Measurements from ENCODE around the gene TNFRSF1B. TPM values are rescaled to one million over a fixed set of nuclear protein-coding genes. Genes with fewer than 3 reads are reported as not detected.

Gene TNFRSF1B
- total RNA-seq, 4 donors from 2014 or later: 10.9 to 34.9 (median 31.0) TPM

Small RNA genes within 50 kb of the gene (small RNA-seq; reads per million reads assigned to genes)
- gene MIR4632 (0 reads per million in 4 donors), gene RF00156 (0 reads per million in 4 donors)

Other genes with a start within 250 kb of the TNFRSF1B start
- gene KIAA2013, start 240.6 kb upstream of the TNFRSF1B start, total RNA-seq: 100 to 1,000 TPM in 1 of 4 donors, 10 to 100 TPM in 3; 70.8 to 128 (median 83.8) TPM
- 100 to 1,000 TPM in 1 of 4 donors, 10 to 100 TPM in 3; 66.5 to 125 (median 70.1) TPM for gene PLOD1, start 232.3 kb upstream of the TNFRSF1B start, total RNA-seq
- 100 to 1,000 TPM; 117 to 236 (median 186) TPM for gene MFN2, start 186.5 kb upstream of the TNFRSF1B start, total RNA-seq
- gene MIIP, start 147.5 kb upstream of the TNFRSF1B start, total RNA-seq: 10 to 100 TPM; 24.1 to 41.9 (median 31.8) TPM
- gene TNFRSF8, start 103.7 kb upstream of the TNFRSF1B start, total RNA-seq: 1 to 10 TPM in 3 of 4 donors, under 1 TPM in 1; 0.47 to 4.2 (median 1.4) TPM
- 10 to 100 TPM; 62.3 to 95.5 (median 81.5) TPM for gene VPS13D, start 63.0 kb downstream of the TNFRSF1B start, total RNA-seq

Data from gastroesophageal sphincter (tissue), 4 donors.